Heart left ventricle (tissue), 13 donors: ENCODE measurements around the gene CNOT3.

Experiments
- CTCF ChIP-seq, 12 donors: fragments of 200-600 bp; sonication (generic) in 4 of 12; IDR thresholded peaks; one replicate each; pipeline versions ENCODE4 v1.5.0 to v1.8.0; 2018 to 2022; ENCODE audit warnings: antibody characterized with exemption in 12 of 12, mild to moderate bottlenecking in 5 of 12
- POLR2A ChIP-seq, 2 donors: fragments of 450-650 bp; IDR thresholded peaks; one replicate each; pipeline ENCODE4 v1.6.1; 2017; ENCODE audit warnings: antibody characterized with exemption in 2 of 2, mild to moderate bottlenecking in 2 of 2, moderate library complexity in 2 of 2
- donor health status: ischemic (EF 13 %, LVEDD 7.1; RV severe dilation, severe dysfunction).
- donor health status: DM: no; HTN: yes; CAD: no.
- donor health status: DM: no; HTN: no; CAD: no.
- donor health status: ischemic (EF 25% LVEDD 6.9; RV normal size, moderate dysfunction).
- donor health status: ischemic (EF 25% LVEDD 5.7; RV mildly dilated, moderate dysfunction).
- donor health status: ischemic (EF 35%, LVEDD 5.7; RV mildly dilated, moderate dysfunction).
- donor health status: nonischemic (EF 11% LVEDD 7.7; RV severe dilation, severe dysfunction).
- donor health status: DM: yes; HTN: yes; CAD: no.
- donor health status: PGD.
- donor health status: ischemic (EF 29% LVEDD 5.4; RV normal size, mild dysfunction).
- donor health status: nonischemic (EF 23%, LVEDD 6.1; RV moderate dilation, normal function).

DNA sequence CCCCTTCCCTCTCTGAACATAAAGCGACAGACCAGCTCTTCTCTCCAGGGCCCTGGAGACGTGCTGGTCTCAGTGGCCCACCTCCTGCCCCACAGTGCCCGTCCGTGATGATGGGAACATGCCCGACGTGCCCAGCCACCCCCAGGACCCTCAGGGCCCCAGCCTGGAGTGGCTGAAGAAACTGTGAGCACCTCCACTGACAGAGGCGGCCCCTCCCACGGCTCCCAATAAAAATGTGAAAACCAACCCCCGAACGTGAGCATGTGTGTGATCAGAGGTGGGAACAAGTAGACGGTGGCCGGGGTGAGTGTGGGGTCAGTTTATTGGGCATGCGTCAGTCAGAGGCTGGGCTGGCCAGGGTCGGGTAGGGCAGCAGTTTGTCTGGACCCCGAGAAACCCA, 30.8 kb upstream of the CNOT3 start:
- TF ChIP-seq CTCF (IDR thresholded peaks at IDR 0.05) (no peak), POLR2A (IDR thresholded peaks at IDR 0.05) (no peak)
